GM19372 (cell line): ENCODE data around the gene OR4K2.
"Not testable (repeated sequence)": the region's sequence is repeated elsewhere in the genome, so short reads cannot be mapped to it uniquely, and the experiment has no call there.

Experiments
- ATAC-seq: cut with Tn5 transposase; IDR thresholded peaks from one replicate; pipeline ENCODE4 v1.9.1; 2021; ENCODE audit warnings: mild to moderate bottlenecking, low read depth, moderate library complexity; ENCODE audit not compliant: unreplicated experiment

The OR4K2 gene, protein sequence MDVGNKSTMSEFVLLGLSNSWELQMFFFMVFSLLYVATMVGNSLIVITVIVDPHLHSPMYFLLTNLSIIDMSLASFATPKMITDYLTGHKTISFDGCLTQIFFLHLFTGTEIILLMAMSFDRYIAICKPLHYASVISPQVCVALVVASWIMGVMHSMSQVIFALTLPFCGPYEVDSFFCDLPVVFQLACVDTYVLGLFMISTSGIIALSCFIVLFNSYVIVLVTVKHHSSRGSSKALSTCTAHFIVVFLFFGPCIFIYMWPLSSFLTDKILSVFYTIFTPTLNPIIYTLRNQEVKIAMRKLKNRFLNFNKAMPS

DNA sequence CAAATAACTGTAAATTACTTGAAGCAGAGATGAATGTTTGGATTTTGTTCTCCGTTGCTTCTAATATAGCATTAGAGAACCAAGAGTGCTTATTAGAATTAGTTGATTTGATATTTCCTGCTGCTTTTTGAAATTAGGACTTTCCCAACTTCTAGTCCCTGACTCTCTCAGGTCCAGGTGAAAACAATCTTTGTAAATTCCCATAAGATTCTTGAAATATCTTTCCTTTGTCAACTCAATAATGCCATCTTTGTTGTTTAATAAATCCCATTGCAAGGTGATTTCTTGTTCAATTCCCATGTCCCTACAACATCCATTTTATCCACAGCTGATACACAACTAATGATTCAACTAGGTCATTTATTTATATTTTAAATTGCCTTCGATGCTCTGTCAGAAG, at the start of gene OR4K2:
Gene OR4K2 (plus strand): TSS at position 301 of the 400 bp plus-strand sequence. CDS start 1,126 bp downstream, outside the sequence.
- no peak for ATAC-seq

DNA sequence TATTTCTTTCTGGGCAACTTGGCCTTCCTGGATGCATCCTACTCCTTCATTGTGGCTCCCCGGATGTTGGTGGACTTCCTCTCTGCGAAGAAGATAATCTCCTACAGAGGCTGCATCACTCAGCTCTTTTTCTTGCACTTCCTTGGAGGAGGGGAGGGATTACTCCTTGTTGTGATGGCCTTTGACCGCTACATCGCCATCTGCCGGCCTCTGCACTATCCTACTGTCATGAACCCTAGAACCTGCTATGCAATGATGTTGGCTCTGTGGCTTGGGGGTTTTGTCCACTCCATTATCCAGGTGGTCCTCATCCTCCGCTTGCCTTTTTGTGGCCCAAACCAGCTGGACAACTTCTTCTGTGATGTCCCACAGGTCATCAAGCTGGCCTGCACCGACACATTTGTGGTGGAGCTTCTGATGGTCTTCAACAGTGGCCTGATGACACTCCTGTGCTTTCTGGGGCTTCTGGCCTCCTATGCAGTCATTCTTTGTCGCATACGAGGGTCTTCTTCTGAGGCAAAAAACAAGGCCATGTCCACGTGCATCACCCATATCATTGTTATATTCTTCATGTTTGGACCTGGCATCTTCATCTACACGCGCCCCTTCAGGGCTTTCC, 47.2 kb upstream of the OR4K2 start:
- ATAC-seq, result not testable (repeated sequence)

DNA sequence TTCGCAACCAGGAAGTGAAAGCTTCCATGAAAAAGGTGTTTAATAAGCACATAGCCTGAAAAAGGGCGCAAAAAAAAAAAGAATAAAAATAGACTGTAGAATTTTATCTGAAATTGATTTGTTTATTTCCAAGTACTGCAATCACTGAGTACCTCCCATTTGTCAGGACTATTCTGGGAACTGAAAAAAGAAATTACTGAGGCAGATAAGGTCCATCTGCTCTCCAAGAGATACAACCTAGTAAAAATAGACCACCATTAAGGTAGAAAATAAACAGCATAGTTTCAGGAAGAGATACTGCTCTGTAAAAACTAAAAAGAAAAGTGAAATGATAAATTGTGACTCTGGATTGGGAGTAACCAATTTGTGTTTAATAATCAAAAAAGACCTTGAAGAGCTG, 46.6 kb upstream of the OR4K2 start:
- no peak for ATAC-seq

DNA sequence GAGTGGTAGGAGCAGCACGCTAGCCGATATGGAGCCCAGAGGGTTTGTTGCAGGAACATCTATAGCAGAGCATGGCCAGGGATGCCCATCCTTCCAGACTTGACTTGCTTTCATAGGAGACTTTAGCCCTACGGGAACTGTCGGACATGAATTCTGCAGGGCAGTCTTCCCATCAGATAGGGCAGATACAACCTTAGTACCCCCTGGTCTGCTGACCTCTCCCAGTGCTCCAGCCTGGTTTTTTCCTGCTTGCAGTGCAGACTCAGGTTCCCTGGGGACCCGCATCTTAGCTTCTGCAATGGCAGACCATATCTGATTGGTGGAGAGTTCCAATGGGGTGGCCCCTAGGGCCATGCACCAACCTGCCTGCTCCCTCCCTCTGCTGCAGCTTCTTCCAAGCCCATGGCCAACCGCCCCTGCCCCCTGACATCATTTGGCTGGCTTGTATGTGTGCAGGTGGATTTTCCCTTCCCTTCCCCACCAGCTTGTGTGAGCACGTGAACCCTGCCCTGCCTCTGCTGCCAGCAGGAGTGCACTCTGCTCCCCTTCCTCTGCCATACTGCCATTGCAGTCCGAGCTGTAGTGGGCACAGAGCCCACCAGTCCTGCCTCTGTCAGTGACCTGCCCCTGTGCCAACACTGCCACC, 40.6 kb upstream of the OR4K2 start:
- not testable (repeated sequence) for ATAC-seq

DNA sequence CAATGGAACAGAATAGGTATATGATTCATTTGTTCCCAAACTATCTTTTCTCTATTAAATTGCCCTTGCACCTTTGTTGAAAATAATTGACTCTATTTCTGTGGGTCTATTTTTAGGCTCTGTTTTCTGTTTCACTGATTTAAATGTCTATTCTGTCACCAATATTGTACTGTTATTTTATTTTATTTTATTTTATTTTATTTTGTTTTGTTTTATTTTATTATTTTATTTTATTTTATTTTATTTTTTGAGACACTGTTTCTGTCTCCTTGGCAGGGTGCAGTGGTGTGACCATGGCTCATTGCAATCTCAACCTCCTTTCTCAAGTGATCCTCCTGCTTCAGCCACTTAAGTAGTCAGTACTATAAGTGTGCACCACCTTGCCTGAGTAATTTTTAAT, 36.5 kb upstream of the OR4K2 start:
- ATAC-seq, result no peak

DNA sequence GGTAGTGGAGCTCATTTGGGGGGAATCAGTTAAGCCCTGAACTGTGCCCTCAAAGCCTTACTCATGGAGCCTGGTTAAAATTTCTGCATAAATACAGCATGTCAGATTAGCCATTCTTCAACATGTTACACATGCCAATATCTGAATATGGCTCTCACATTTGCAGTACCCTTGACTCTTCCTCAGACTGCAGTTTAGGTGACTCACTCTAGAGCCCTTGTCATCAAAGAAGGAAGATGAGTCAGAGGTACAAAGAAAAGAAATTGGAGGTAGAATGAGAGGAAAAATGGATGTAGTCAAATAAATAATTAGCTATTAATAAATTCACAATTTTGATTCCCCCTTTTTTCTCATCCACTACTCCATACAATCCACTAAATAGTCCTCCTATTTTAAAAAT, 23.6 kb upstream of the OR4K2 start:
- ATAC-seq, result no peak

DNA sequence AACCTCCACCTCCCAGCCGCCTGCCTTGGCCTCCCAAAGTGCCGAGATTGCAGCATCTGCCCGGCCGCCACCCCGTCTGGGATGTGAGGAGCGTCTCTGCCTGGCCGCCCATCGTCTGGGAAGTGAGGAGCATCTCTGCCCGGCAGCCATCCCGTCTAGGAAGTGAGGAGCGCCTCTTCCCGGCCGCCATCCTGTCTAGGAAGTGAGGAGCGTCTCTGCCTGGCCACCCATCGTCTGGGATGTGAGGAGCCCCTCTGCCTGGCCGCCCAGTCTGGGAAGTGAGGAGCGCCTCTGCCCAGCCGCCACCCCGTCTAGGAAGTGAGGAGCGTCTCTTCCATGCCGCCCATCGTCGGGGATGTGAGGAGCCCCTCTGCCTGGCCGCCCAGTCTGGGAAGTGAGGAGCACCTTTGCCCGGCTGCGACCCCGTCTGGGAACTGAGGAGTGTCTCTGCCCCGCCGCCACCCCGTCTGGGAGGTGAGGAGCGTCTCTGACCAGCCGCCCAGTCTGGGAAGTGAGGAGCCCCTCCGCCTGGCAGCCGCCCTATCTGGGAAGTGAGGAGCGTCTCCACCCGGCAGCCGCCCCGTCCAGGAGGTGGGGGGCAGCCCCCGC, 8.8 kb upstream of the OR4K2 start:
- ATAC-seq, result not testable (repeated sequence)

DNA sequence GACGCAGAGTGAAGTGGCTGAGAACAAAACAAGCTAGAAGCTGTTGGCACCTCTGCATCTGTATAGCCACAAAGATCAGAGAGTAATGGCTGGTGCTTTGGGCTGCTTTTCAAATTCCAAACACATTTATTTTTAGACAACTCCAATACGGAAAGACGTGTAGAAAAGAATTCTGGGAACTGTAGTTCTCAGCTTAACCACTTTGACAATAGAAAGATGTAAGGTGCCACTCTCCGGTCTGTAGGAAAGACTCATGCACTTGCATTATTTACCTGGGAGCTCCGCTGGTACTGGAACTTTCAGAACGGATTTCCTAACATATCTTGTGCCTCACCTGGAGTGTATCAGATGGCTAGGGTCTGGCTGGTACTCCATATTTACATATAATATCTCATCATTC, 1.8 kb upstream of the OR4K2 start:
- ATAC-seq, result no peak

DNA sequence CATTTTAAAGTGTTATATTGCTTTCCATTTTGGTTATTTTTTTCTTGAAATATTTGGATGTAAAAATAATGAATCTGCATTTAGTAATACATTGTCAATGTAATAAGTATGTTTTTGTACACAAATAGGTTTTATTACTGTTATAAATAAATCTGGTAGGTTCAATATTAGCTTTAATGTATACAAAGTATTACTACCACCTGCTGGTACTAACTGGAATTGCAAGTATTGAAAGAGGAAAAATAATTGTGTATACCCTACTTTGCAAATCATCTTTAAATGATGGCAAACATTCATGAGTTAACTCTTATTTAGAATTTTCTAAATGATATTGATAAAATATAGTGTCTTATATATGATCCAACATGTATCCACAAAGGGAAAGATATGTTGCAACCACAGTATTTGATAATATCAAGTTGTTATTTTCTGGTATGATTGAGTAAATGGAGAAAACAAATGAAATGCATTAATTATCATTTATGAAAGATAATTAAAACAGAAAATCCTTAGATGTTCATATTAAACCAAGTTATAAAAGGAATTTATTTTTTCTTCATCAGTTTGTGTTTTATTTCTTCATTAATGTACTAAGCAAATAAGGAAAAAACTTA, 3.2 kb downstream of the OR4K2 start:
- no peak for ATAC-seq

DNA sequence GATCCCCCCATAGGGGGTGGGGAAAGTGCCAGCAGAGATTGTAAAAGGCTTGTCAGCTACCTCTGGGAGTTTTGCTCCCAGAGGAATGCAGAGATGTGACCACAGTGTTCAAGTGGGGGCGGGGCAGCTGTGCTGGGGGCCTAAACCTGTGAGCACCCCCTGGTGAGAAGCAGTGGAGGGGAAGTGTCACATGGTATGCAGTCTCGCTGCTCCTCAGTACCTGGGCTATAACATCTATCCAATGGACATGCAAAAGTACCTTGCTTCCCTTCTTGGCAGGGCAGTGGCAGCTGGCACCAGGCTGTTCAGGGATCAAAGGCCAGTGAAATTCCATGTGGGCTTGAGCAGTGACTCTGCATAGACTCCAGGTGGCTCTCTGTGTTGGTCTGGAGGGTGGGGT, 20.3 kb downstream of the OR4K2 start:
- no peak for ATAC-seq

DNA sequence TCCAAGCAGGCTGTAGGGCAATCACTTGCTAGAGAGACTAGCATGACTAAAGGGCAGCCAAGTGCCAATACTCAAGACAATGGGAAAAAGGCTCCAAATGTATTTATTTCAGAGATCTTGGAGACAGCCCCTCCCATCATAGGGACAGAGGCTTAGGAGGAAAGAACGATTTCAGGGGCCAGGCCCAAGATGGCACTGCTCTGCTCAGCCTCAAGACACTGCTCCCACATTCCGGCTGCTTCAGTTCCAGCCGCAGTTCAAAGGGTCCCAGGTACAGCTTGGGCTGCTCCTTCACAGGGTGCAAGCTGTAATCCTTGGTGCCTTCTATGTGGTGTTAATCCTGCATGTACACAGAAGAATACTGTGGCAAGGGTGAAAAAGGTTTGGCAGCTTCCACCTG, 26.1 kb downstream of the OR4K2 start:
- no peak for ATAC-seq

DNA sequence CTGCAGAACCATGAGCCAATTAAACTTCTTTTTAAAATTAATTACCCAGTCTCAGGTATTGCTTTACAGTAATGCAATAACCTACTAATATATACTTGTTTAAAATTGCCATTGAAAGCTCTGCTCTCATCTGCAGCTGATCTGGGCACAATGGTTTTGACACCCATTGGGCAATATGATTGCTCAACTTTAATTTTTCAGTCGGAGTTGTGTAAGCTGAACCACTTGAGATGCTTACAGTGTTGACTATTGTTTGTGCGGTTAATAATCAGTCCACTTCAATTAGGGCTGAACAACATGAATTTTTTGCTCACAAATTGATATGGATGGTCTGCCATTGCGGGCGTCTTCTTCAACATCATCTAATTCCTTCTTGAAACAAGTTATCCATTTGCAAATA, 27.5 kb downstream of the OR4K2 start:
- ATAC-seq, result no peak

DNA sequence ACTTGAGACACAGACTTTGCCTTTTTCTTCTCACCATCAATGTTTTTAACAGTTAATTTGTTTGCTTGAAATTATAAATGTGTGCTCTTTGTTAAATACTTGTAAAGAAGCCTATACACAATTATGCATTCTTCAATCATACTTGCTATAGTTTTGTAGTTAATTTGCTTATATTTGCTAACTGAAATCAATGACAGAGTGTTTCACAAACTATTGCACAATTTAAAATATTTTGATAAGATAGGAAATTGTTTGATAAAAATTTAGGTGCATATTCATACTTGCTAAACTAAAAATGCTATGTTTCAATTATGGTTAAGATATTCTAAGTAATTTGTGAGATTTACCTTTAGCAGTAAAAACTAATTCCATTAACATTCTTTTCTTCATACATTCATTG, 31.7 kb downstream of the OR4K2 start:
- ATAC-seq, result no peak

DNA sequence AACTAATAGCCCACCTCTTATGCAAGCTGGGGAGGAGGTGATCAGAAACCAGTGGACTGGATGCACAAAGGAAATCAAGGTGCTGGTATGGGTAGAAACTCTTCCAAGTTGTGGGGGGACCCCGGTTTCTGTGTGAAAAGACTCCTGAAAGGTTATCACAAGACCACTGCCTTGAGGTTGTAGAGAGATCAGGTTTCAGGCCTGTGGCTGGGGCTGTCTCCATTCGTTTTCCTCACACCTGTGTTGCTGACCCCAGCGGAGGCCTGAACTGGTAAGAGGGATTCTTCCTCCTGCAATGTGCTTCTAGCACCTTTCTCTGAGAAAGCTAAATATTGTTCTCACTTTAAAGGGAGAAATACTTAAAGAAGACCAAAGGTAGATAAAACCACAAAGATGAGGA, 36.2 kb downstream of the OR4K2 start:
- no peak for ATAC-seq

DNA sequence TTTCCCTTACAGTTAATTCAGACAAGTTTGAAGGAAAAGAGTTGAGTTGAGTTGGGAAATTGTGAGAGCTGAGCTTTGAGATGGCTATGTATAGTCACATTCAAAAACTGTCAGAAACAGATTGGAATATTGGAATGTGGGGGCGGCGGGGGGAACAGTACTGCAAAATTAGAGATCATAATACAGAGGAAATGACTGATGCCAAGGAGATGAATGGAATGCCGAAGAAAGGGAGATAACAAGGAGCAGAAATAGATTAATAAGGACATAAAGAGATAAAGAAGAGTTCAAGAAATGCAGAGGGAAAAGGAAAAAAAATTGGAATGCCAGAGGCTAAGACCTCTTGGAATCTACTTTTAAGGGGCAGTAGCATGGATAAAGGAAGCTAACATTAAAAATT, 42.3 kb downstream of the OR4K2 start:
- no peak for ATAC-seq

DNA sequence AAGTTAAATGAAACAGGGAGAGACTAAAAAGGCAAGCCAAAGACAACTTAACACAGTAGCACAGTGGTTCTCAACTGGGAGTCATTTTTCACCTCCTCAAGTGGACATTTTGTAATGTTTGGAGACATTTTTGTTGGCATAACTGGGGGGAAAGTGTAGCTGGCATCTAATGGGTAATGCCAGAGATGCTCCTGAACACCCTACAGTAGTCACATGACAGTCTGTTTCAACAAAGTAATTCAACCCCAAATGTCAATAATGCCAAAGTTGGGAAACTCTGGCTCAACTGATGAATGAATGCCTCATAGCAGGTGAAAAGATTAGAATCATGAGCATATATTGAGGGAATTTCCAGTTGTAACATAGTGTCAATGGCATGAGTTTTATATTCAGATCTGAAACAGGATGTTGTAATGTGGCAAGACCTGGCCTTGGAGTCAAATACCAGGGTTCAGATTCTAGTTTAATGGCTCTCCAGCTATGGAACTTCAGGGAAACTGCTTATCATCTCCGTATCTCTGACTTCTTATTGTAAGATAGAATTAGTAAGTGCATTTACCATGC, 43.1 kb downstream of the OR4K2 start:
- ATAC-seq, result no peak

DNA sequence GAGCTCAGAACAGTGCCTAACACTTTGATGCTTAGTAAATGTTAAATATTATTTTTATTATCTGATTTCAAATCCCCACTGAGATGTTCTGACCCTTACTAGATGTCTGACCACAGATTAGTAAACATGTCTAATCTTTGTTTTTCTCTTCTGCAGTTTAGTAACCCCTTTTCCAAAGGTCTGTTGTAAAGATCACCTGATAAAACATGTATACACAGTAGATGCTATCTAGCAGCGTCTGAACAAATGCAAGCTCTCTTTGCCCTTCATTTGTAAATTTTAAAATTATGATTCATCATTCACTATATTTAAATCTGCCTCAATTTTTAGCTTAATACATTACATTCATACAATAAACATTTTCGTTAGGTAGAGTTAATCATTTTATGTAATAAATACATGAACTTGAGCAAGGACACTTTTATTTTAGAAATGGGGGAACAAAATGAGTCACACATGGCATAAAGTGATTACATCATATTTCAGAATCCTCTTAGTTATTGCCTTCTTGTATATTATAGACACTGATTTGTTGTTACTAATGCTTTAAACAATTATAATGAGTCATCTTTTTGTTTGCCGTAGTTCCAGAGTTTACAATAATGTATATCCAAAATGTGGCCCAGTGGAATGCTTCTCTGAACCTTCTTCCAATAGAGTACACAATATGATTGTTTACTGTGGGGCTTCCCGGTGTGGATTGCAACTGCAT, 43.8 kb downstream of the OR4K2 start:
- no peak for ATAC-seq

DNA sequence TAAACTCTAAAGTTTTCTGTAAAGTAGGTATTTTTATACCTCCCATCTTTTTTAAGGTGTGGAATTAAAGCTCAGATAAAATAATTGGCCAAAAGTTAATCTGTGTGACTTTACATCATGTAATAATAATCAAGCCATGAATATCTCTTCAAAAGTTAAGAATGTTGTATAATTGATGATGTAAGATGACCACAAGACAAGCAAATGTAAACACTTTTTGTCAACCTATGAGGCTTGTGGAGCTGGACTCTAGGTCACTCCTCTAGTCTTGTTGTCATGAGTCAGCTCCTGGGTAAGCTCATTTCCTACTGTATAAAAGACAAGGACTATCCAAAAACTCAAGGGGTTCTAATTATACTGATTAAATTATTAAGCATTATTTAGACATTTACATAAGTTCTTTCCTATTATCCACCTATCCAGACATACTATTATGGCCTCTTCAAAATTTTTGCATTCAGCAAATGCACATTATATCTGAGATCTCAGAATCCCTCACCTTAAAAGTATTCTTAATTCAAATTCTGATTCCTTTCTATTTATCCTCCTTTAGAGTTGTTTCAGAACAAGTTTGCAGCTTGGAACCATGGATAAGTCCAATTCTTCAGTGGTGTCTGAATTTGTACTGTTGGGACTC, 45.2 kb downstream of the OR4K2 start, which contains the start of gene OR4K5:
Gene OR4K5 (plus strand): TSS at position 587 of the 637 bp plus-strand sequence. CDS start 0 bp downstream, at position 587.
- no peak for ATAC-seq

DNA sequence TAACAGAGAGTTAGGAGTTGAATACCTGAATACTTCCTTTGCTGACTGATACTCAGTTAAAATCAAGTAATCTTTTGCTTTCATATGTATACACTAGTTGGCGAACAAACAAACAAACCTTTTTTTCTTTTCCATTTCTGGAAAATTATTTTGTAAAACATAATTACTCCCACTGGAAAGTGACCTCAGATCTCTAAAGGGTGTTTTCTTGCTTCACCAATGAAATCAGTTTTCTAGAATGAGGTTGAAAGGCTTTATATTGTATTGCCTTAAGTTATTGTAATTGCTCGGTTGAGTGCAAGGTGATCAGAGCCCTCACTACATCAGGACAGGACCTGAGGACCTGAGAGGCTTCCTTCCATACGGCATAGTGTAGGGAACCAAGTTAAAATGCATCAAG, 55.7 kb downstream of the OR4K2 start, which contains the start of gene OR4K1:
Gene OR4K1 (plus strand): TSS at position 301 of the 400 bp plus-strand sequence. CDS start 4,750 bp downstream, outside the sequence.
- no peak for ATAC-seq
